ENCODE data around the gene RCVRN.
"Not testable (repeated sequence)": the region's sequence is repeated elsewhere in the genome, so short reads cannot be mapped to it uniquely, and the experiment has no call there.

Gene RCVRN

DNA sequence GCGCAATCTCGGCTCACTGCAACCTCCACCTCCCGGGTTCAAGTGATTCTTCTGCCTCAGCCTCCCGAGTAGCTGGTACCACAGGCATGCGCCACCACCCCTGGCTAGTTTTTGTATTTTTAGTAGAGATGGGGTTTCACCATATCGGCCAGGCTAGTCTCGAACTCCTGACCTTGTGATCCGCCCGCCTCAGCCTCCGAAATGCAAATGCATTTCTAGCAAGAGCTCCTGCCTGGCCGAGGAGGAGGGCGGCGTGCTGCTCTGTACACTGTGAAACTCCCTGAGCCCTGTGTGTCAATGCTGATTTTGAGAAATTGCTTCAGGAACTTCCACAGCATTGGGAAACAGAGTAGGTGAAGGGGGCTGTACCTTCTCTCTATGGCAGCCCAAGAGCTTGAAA lies 16.1 kb upstream of the RCVRN start:
- not testable (repeated sequence) for DNase-seq

DNA sequence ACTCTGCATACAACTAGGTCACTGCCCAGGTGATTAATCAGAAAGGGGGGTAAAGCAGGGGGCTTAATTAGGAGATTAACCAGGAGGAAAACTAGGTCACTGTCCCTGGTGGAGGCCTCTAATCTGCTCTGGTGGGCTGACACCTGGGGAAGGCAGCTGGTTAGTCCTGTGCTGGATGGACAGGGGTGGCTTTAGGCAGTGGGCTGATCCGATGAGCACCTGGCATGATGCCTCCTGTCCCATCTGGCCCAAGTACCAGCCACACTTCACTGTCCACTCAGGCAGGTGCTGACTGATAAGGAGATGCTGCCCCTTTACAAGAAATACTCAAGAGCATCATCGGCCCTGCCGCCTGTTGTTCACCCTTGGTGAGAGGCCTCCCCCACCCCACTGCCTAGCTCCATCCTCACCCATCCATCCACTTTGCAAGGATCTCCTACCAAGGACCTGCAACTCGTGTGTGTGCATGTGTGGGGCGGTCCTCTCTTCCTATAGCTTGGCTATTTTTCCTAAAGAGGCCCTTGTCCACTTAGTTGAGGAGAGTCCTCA lies 13.8 kb upstream of the RCVRN start:
- DNase-seq: no peak

DNA sequence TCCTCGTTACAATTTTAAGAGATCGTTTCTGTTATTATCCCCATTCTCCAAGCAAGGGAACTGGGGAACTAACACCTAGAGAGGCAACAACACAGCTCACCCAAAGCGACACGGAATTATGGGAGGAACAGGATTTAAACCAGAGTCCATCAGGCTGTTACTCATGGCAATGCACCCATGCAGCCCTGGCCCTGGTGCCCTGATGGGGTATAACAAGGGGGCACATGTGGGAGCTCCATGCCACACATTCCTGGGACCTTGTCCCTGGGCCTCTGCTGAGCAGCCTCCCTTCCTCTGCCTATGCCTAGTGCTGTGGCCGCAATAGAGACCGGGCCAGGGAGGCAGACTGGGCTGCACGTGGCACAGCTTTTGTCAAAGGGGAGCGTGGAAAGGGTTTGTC lies 13.3 kb upstream of the RCVRN start:
- DNase-seq: no peak

DNA sequence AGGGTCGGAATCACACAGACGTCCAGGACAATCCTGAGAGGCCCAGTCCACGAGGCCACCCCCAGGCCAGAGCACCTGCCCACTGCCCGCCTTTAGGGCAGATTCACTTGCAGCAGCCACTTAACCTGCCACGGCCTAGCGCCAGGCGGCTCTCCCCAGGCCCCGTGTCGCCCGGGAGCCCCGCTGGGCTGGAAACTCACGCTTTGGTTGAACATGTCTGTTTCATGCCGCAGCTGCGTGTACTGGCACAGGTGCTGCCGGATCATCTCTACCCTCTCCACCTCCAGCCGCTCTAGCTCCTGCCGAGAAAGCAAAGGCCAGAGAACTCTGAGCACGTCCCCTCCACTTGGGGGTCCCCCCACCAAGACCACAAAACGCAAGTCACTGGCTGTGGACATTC lies 12.7 kb upstream of the RCVRN start:
- DNase-seq: no peak

DNA sequence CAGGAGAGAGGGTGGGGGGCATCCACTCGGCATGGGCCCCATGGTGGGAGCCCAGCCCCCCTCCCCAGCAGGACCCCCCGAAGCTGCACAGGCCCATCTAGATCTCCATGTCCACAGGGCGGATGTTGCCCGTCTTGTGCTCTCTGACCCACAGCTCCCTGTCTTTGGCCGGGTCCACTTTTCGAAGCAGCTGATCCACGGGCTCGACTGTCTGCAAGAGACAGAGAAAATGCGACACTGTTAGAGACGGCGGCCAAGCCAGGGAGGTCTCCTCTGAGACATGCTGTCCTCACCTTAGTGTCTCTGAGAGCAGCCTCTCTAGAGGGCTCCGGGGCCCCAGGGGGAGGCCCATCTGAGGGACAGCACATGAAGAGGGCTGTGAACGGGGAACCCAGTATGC lies 12.1 kb upstream of the RCVRN start:
- DNase-seq: no peak

DNA sequence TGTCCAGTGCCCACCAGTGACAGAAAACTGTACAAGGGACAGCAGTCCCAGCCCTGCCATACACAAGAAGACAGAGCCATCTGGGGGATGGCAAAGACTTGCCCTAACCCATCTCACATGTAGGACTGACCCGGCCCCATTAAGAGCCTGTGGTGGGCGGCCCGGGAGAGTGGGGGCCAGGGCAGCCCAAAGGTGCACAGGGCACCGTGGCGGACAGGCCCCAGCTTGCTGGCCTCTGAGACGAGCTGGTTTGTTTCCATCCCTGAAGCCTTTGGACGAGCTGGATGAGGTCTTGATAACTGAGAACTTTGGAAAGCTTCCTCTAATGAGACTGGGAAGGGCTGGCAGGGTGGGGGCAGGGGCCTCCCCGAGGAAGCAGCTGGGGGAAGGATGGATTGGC lies 11.0 kb upstream of the RCVRN start:
- no peak for DNase-seq

DNA sequence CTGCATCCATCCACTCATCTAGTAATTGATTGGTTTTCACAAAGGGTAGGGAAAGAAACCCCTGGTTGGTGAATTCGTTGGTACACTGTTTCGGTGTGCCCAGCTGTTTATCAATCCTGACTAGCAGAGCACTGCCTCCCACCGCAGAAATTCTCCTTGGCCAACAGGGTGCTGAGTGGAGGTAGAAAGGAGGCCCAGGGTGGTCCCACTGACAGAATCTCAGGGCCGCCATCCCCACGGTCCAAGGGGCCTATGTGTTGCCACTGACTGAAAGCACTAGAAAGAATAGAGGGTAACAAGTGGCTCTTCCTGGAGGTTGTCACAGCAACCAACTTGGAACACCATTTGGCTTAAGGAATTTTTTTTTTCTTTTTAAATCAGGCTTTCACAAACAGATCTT lies 8.4 kb upstream of the RCVRN start:
- no peak for DNase-seq

DNA sequence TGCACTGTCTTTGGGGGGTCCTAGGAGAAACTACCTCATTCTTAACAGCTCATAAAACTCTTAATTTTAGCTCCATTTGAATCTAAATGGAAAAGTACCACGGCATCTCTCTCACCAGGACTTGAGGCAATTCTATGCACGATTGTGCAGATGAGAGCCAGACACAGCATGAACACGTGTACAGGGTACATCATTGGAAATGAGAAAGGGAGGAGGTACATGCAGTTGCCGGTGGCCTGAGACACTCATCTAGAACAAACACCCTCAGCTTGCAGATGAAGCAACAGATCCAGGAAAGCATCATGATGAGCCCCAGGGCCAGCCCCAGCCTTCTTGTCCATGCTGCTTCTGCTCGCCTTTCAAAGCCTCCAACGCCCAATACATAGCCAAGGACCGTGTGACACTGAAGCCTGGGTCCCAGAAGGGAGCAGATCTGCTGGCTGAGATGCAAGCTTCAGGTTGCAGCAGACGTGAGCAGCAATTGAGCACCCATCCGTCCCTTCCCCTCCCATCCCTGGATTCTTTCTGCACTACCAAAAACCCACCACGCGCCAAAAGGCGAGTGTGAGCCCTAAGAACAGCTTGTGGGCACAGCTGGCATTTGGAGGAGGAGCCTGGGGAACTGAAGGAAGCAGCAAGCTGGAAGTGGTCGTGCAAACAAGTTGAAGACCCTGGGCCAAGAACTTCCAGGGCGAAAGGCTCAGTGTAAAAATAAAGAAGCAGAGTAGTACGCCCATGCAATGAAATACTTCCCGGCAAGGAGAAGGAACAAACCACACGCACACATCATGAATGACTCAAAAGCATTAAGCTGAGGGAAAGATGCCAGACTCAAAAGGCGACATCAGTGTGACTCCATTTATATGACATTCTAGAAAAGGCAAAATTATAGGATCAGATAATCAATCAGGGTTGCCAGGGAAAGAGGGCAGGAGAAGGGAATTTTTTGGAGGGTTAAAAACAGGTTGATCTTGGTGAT lies 7.3 kb upstream of the RCVRN start:
- no peak for DNase-seq

DNA sequence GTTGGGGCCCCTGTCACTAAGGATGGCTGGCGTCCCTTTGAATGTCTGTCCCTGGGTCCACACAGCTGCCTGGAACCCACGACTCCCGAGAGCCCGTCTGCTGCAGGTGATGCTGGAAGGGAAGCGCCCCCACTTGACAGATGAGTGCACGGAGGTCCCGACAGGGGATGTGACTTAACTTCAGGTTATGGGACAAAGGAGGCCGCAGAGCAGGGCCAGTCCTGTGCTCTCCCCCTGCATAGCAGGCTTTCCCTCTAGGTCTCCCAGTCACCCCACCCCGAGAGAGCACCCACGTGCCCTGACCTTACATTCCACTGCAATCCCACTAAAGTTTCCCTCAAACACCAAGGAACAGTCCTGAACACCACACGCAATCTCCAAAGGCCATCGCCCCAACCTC lies 6.0 kb upstream of the RCVRN start:
- no peak for DNase-seq

DNA sequence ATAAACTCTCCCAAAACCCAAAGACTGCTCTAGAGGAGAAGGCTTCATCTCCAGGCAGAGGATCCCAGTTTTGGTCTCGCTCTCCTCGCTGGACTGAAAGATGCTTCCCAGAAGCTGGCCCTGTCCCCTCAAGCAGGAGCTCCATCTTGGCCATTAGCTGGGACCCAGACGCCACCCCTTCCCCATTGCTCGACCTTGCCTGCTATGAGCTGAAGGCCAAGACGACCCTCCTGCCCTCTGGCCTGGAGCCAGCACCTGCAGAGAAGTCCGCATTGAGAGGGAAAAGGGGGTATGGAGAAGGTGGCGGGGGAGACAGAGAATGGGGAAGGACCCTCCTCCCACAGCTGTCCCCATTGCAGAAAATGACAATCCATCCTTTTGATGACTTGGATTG lies 3.6 kb upstream of the RCVRN start:
- no peak for DNase-seq

DNA sequence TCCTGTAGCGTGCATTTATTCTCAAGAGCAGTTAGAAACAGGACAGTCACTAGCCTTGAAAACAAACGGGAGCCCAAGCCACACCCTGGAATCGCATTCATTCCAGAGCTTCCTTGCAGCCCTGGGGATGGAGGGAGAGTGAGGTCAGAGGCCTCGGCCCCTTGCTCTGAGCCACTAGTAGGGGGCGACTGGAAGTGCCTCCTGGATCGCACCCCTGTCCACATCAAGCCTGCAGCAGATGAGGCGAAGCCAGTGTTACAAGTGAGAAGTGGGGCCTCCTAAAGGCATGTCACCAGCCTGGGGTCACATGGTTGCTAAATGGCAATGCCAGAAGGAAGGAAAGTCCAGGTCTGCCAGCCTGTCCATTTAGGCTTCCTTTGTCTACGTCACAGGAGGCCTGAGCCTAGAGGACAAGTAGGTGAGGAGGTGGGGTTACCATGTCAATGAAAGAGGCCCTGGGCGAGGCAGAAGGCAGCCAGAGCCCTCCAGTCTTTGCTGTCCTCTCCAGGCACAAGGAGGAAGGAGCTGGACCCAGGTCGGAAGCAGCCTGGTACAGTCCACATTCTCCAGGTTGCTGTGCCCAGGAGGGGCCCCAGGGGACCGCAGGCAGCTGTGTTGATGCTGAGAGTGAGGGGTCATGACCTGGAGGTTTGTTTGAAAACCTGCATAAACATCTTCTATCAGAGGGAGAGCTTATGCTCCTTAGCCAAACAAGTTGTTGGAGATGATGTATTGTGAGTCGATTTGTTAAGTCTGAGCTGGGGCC lies 3.0 kb upstream of the RCVRN start:
- no peak for DNase-seq

DNA sequence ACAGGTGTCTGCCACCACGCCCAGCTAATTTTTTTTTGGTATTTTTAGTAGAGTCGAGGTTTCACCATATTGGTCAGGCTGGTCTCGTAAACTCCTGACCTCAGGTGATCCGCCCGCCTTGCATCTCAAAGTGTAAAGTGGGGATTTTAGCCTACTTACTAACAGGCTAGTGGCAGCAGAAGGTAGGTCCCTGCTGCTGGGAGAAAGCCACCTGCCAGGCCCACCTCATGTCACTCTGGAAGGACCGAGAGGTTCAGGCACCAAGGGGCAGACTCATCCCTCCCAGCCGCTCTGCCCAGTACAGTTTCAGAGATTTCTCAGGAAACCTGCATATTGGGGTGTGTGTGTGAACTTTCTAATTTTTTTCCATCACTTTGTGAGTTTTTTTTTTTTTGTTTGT lies 2.1 kb upstream of the RCVRN start:
- no peak for DNase-seq

DNA sequence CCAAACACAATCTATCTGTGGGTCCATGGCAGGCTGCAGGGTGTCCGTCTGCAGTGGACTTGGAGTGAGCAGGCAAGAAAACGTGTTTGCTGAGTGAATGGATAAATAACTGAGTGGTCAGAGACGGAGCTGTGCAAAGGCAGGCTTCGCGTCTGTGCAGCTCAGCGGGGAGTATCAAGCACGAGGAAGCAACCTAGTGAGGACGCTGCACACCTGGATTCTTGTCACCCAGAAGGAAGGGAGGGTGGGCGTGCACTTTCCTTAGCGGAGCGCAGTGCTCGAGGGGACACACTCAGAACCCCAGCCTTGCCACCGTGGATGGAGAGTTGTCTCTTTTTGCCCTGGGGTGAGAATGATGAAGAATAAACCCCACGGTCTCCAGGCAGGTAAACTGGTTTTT lies 1.5 kb upstream of the RCVRN start:
- no peak for DNase-seq

DNA sequence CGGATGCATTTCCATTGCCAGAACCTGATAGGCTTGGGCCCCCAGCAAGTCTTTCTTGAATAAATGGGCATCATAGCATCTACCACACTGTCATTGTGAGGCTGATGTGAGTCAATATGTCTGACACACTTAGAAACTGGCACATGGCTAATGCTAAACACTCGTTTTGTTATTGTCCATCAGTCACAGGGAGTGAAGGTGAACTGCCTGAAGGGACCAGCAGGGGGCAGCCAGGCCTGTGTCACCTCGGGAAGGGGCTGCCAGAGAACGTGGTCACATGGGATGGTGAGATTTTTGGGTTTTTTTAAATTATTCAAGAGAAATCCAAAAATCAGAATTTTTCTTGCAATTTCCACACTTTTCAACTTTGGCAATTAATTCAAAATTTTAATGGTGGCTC lies 831 bp upstream of the RCVRN start:
- no peak for DNase-seq

DNA sequence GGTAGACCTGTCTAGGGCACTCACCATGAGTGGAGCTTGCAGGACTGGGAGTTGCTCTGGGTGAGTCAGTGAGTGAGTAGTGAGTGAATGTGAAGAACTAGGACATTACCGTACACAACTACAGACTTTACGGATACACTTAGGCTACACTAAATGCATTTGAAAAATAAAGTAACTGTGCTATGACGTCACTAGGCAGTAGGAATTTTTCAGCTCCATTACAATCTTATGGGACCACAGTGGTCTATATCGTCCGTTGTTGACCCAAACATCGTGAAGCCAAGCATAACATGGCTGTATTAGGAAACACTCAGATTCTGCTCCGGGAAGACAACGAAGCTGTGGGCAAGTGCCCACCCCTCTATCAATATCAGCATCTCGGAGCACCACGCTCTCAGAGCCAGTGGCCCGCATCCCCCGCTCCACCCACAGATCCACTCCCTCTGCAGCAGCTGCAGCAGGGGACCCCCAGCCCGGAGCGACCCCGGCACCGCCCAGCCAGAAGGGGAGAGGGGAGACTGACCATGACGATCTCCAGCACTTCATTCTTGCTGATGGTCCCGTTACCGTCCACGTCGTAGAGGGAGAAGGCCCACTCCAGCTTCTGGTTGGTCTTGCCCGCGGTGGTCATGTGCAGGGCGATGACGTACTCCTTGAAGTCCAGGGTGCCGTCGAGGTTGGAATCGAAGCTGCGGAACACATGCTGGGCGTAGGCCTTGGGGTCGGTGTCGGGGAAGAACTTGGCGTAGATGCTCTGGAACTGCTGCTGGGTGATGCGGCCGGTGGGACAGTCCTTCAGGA lies 594 bp downstream of the RCVRN start:
- DNase-seq: no peak

DNA sequence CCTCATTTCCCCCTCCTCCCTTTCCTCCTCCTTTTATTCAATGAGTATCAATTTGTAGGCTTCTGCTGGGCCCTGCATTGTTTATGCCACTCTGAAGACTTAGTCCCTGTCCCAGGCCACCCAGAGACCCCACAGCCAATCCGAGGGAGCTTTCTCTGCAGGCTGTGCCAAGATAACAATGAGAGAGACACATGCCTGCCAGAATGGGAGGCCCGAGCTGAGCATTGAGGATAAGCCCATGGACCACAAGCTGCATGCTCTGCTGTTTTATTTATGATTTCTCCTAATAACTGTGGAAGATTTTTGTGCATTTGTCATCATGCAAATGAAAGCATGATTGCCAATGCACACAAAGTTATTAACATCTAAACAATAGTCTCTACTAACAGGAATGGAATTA lies 3.0 kb downstream of the RCVRN start:
- DNase-seq: no peak

DNA sequence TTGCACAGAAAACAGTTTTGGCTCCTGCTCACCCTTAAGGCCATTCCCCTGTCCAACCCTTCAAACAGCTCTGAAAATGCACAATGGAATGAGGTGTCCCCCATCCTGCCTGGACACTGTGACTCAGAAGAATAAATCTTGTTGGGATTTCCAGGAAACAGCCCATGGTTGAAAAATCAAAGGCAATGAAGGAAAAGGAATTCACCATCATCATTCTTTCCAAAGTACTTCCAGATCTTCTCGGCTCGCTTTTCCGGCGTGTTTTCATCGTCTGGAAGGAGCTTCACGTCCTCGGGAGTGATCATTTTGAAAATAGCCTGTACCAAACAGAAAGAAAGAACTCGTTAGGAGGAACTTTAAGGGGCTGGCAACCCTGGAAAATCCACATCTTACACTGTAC lies 4.3 kb downstream of the RCVRN start:
- DNase-seq: no peak

DNA sequence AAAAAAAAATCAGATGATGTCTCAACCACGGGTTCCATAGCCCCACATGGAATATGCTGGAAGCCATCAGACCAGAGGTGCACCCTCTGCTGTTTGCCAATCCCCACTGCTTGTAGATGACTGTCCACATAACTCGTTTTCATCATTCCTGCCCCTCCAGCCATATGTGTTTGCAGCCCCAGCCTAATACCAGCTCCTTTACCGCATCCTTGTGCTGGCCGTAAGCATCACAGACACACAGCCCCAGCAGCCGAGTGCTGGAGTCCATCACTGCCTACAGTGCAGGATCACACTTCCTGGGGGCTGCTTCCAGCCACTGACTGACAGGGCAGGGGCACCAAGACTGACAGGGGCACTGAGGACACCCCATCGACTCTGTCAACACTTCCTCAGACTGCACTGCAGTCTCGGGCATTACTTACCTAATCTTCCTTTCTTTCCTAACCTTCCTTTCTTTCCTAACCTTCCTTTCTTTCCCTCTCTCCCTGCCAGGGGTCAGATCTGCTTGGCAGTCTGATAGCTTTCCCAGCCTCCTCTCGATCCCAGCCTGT lies 5.0 kb downstream of the RCVRN start:
- no peak for DNase-seq

DNA sequence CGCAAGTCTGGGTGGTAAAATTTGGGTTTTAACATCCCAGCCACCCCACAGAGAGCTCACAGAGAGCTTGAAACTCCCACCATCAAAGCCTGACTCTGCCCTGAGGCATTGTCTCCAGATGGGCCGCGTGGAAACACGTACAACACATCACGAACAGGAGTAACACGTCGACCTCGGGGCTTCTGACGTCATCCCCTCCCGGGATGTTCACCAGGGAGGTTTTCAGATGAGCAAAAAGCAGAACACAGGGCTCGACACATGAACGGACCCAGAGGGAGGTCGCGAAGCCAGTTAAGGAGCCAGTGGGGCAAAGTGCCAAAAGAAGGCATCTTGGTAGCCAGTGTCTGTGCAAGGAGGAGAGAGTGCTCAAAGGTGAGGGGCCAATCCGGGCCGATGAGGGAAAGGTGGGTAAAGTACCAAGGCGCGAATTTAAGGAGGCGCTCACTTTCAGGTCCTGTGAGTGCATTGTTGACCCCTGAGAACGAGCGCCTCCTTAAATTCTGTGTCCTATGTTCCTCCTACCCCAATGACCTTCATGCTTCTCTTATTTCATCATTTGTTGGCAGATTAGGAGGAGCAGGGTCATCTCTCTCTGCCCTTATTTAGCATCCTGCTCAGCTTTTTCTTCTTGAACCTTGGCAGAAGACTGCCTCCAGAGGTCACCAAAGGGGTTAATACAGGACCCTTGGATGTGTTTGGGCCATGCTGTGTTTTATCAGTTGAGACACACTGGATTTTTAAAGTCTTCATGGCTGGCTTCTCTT lies 5.6 kb downstream of the RCVRN start:
- DNase-seq: no peak

DNA sequence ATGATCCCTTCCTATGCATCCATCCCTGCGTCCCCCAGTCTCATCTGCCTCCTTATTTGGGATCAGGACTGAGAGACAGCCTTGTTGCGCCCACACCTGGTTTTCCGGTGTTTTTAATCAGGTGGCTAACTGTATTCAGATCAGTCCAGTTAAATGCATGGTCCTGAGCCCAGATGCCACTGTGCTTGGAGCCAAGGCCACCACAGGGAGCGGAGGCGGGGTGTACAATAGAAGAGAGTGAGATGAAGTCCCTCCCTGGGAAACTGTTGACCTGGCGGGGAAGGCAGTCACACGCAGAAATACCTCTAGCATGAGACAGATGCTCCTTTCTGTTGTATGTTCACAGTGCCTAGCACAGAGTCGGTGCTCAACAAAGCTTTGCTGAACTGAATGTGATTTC lies 6.3 kb downstream of the RCVRN start:
- no peak for DNase-seq

DNA sequence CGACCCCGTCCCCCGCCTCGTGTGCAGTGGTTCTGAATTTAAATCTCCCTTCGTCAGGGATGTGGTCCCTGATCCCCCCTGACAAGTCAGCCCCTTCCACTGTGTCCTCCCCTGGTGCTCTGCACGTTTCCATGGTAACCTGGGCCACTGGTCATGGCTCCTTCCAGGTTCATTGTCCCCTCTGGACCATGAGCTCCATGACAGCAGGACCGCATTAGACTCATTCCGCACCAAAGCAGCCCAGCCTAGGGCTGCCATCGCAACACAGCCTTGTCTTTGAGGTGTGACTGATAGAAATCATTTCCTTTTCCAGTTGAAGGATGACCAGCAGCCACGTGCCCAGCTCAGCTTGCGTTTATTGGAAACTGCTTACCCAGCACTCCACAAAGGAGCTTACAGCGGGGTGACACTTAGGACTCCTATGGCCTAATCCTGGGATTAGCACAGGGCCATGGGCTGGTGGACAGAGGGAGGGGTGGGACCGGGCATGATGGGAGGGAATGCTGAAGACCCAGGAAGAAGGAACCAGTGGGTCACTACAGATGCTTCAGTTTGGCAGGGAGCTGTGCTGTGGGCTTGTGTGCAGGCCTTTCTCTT lies 7.6 kb downstream of the RCVRN start:
- DNase-seq: no peak

DNA sequence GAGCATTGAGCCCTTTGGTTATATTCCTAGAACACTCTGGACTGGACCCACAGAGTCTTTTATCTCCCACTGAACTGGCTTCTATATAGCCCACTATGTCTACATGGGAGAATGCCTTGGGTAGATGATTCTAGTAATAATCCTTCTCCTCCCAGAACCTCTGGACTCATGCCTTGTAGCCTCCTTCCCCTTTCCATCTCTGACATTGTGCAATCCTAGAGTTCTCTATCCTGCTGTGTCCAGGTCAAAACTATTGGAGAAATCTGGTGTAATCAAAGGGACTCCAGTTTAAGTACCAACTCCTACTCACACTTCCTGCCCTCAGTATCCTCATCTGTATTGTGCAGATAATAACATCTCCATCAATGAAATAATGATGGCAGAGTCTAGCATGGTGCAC lies 9.1 kb downstream of the RCVRN start:
- DNase-seq: no peak
